Suppressor macrophage treated with lipopolysaccharide for 1 hour (primary cell): ENCODE measurements around the gene BIN1.
A peak's percentile ranks its signal among the peaks of the same experiment; 100 is the strongest.
"Not testable (repeated sequence)": the region's sequence is repeated elsewhere in the genome, so short reads cannot be mapped to it uniquely, and the experiment has no call there.

Experiments used
- DNase-seq, 3 donors: peaks; one replicate each; pipeline ENCODE4 v3.0.0-alpha.2; 2020 to 2022

Gene BIN1

GRCh38 chr2:127045792-127046501 lies 61.0 kb downstream of the BIN1 start:
- DNase-seq = no peak

GRCh38 chr2:127044977-127045661 lies 61.8 kb downstream of the BIN1 start:
- DNase-seq = no peak

GRCh38 chr2:127044165-127044718 lies 62.7 kb downstream of the BIN1 start:
- no peak for DNase-seq

- no peak for DNase-seq
Measured at GRCh38 chr2:127043367-127044164, 63.4 kb downstream of the BIN1 start.

- DNase-seq = no peak
Measured at GRCh38 chr2:127041259-127041970, 65.5 kb downstream of the BIN1 start.

GRCh38 chr2:127040169-127040568 lies 66.8 kb downstream of the BIN1 start:
- DNase-seq = no peak

- DNase-seq = no peak
Measured at GRCh38 chr2:127039387-127040031, 67.4 kb downstream of the BIN1 start.

DNA sequence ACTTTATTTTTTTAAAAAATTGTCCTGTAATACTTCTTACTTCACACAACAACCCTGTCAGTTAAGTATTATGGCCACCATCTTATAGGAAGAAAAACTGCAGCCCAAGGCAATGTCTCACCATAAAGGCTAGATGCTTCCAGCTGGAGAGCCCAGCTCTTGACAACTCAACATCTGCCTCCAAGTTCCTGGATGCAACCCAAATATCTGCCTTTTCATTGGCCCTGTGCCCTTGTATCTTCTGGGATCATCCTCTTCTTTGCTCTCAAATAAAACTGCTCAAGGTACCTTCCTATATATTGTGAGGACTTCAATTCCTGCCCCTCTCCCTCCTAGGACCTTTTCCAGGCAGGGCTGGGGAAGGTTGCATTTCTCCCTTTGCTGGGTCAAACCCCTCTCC lies 69.5 kb downstream of the BIN1 start:
- no peak for DNase-seq

DNA sequence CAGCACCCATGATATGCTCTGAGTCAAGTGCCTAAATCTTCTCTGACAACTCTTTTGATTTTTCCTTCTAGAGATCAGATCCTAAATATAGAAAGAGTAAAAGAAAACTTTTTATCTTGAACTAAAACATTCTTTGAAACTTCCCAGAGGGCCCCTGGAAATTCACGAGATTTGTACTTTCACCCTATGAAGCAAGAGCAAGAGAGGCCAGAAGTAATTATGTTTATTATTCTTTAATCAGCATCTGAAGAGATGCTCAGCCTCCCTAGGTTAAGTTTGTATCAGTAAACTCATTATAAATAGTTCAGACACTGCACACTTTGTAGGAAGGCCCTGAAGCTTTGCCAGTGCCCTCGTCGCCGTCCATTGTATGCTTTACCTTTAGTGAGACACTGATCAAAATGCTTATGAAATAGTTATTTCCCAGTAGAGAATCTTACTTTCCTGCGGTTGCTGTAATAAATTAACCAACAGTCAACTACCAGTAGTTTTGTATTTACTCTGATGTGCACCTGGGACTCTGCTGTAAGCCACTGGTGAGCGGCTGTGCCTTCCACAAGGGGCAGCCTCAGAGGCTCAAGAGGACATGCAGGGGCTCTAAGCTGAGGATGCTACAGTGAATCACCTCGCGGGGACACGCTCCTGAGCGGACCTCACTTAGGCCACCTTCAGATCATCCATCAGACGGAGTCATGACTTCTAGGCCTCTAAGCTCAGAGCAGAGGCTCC lies 71.9 kb downstream of the BIN1 start:
- DNase-seq = no peak

DNA sequence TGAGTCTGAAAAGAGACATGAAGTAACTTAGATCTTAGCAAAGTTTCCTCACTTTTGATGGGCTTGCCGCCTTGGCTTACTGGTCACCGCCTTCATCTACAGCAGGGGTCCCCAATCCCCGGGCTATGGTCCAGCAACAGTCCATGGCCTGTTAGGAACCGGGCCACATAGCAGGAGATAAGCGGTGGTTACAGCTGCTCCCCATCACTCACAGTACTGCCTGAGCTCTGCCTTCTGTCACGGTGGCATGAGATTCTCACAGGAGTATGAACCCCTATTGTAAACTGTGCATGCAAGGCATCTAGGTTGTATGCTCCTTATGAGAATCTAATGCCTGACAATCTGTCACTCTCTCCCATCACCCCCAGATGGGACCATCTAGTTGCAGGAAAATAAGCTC lies 72.9 kb downstream of the BIN1 start:
- DNase-seq = no peak

- DNase-seq = no peak
Measured at GRCh38 chr2:127032621-127033020, 74.3 kb downstream of the BIN1 start.

- DNase-seq = peak in 1 of 3 donors; percentile 29
Measured at GRCh38 chr2:127029350-127030051, 77.5 kb downstream of the BIN1 start.

GRCh38 chr2:127028745-127029144 lies 78.2 kb downstream of the BIN1 start:
- not testable (repeated sequence) for DNase-seq

DNA sequence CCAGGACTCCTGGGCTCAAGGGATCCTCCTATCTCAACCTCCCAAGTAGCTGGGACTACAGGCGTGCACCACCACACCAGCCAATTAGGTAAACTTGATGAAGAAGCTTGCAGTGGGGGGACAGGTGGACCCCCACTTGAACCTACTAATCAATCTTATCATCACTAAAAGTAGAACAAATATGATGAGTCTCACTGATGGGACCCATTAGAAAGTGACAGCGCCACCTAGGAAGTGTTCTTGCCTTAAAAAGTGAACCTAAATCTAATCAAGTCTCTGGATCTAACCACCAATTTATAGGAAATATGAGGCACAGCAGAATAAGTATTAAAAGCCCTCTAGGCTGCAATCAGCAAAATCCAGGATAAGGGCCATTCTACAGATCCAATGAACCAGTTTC lies 79.2 kb downstream of the BIN1 start:
- no peak for DNase-seq

- peak; percentile 39 to 62 (median 41) for DNase-seq
Measured at GRCh38 chr2:127025359-127026166, 81.4 kb downstream of the BIN1 start.

DNA sequence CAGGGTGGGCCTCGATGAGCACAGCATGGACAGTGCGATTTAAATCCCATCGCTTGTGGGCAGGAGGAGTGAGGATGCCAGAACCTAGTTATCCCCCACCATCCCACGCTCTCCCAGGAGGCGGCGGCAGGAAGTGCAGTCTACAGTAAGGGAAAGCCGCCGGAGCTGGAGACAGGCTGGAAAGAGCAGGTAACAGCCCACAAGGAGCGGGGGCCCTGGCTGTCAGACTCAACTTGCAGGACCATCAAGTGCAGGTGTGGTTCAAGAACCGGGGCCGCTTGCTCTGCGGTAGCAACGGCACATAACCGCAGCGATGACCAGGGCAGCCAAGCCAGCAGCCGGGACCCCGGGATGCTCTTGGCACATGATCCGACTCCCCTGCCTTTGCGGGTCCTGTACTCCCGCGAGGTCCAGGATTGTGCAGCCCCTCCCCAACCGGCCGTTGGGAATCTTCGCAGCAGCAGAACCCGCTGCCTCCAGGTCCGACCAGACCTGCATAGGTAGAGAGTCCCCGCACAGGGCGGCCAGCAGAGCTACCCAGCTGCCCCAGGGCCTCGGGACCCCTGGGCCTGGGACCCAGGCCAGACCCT lies 82.1 kb downstream of the BIN1 start:
- DNase-seq = no peak

DNA sequence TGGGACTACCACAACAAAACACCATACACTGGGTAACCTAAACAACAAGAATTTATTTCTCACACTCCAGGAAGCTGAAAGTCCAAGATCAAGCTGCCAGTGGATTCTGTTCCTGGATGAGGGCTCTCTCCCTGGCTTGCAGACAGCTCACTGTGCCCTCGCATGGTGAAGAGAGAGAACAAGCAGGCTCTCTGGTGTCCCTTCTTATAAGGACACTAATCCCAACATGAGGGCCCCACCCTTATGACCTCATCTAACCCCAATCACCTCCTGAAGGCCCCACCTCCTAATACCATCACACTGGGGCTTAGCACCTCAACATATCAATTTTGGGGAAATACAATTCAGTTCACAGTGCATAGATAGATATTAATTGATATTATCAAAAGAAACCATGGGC lies 83.5 kb downstream of the BIN1 start:
- DNase-seq = no peak

DNA sequence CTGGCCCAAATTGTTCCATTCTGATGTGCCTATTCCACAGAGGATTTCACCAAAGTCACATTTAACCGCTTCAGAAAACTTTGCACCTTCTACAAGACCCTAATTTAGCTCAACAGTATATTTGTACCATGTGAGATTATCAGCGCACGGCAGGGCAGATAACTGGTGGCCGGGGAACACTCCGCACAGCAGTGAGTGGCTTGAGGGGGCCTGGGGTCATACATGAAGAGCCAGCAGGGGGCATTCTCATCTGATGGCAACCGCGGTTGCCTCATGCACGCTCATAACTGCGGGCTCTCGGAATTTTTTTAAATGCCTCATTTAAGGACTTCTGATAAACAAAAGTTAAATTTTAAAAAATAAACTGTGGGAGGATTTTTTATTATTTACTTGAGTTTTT lies 84.1 kb downstream of the BIN1 start:
- no peak for DNase-seq

DNA sequence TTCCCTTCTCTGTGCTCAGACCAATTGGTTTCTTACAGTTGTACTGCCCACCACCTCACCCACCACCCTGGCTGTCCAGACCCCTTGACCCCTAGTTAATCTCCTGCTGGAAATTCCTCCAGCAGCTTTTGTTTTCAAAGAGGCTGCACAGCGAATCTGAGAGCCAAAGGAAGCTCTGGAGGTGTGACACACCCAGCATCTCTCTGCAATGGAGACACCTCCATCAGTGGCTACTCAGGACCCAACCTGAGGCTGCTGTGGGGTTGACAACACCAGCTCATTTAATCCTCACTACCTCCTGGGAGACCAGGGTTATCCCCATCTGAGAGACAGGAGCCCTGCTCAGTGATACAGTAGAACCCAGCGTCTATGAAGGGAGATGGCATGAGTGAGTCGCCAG lies 86.4 kb downstream of the BIN1 start:
- DNase-seq = no peak

- DNase-seq = no peak
Measured at GRCh38 chr2:127017548-127017947, 89.4 kb downstream of the BIN1 start.
